Progenitor cell of endocrine pancreas (in vitro differentiated cells): ENCODE data around the gene ERBB4. TPM values are rescaled to one million over a fixed set of nuclear protein-coding genes. Genes with fewer than 3 reads are reported as not detected.

Experiments used
- DNase-seq: peaks from one replicate; pipeline ENCODE4 v3.0.0; 2021; ENCODE audit warnings: low spot score; ENCODE audit not compliant: unreplicated experiment
- H3K27ac Mint-ChIP-seq: 2 replicates; pipeline ENCODE4 v1.8.0; 2021; ENCODE audit warnings: mild to moderate bottlenecking, moderate library complexity, mixed read lengths
- H3K27me3 Mint-ChIP-seq: 2 replicates; pipeline ENCODE4 v1.8.0; 2021; ENCODE audit warnings: mixed read lengths
- H3K36me3 Mint-ChIP-seq: 2 replicates; pipeline ENCODE4 v1.8.0; 2022; ENCODE audit warnings: mixed read lengths; ENCODE audit not compliant: insufficient read depth
- H3K4me1 Mint-ChIP-seq: 2 replicates; pipeline ENCODE4 v1.8.0; 2021; ENCODE audit warnings: low read depth, mixed read lengths
- H3K4me3 Mint-ChIP-seq: 2 replicates; pipeline ENCODE4 v1.8.0; 2021; ENCODE audit warnings: low read depth, mild to moderate bottlenecking, moderate library complexity, mixed read lengths
- H3K9me3 Mint-ChIP-seq: 2 replicates; pipeline ENCODE4 v1.8.0; 2021; ENCODE audit warnings: low read depth, mixed read lengths
- total RNA-seq: library from RNA; stranded (reverse); gene quantifications from 2 replicates; pipeline ENCODE4 v1.2.1, GENCODE V29; 2021
- TF ChIP-seq, protein P1 (sequence below): fragments of 200-600 bp; sonication (generic); IDR thresholded peaks from one replicate; pipeline ENCODE4 v1.5.0; 2021; ENCODE audit warnings: antibody characterized with exemption, mild to moderate bottlenecking; ENCODE audit not compliant: unreplicated experiment

Gene ERBB4
- total RNA-seq, 1 donor from 2014 or later: 43.8 TPM

DNA sequence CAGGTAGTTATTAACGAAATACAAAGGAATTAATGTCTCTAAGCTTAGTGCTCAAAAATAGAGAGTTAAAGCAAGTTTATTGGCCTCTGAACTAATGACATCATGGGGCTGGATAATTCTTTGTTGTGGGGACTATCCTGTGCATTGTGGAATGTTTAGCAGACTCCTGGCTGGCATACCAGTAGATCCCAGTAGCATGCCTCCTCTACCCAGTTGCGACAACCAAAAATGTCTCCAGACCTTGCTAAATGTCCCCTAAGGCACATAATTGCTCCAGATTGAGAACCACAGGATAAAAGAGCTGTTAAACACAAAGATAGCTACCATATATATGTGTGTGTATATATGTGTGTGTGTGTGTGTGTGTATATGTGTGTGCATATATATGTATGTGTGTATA is 194.5 kb downstream of the ERBB4 start:
- TF ChIP-seq, protein P1, sequence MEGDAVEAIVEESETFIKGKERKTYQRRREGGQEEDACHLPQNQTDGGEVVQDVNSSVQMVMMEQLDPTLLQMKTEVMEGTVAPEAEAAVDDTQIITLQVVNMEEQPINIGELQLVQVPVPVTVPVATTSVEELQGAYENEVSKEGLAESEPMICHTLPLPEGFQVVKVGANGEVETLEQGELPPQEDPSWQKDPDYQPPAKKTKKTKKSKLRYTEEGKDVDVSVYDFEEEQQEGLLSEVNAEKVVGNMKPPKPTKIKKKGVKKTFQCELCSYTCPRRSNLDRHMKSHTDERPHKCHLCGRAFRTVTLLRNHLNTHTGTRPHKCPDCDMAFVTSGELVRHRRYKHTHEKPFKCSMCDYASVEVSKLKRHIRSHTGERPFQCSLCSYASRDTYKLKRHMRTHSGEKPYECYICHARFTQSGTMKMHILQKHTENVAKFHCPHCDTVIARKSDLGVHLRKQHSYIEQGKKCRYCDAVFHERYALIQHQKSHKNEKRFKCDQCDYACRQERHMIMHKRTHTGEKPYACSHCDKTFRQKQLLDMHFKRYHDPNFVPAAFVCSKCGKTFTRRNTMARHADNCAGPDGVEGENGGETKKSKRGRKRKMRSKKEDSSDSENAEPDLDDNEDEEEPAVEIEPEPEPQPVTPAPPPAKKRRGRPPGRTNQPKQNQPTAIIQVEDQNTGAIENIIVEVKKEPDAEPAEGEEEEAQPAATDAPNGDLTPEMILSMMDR: no peak
- Mint-ChIP-seq H3K27ac (no peak overlapping the region), H3K9me3 (peaks cover 8% of the 10 kb centered on the region), H3K36me3 (peaks cover 9% of the 10 kb centered on the region), H3K4me3 (no peak overlapping the region), H3K27me3 (no peaks in the 10 kb centered on the region), H3K4me1 (peaks cover 3% of the 10 kb centered on the region)
- DNase-seq: no peak

DNA sequence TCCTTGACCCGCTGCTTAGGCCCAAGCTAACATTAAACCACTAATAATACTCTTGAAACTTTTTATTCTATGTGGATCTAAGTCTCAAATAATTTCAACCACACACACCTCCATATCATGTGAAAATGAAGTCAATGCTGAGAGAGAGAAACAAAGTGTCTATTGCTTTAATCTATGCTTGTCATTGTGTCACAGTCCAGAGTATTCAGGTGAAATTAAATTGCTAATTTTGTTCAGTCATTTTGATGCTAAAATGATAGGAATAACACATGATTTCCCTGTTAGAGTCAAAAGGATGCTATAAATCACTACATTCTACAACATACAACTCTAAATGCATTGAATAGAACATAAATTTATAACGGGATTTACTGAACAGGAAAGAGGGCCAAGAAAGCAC is 195.4 kb downstream of the ERBB4 start:
- no peak for DNase-seq
- H3K9me3 Mint-ChIP-seq: peaks cover 8% of the 10 kb centered on the region
- peaks cover 9% of the 10 kb centered on the region for H3K36me3 Mint-ChIP-seq
- H3K27me3 Mint-ChIP-seq: no peaks in the 10 kb centered on the region
- TF ChIP-seq, protein P1: no peak
- no peak overlapping the region for H3K27ac Mint-ChIP-seq
- H3K4me1 Mint-ChIP-seq: peaks cover 3% of the 10 kb centered on the region
- H3K4me3 Mint-ChIP-seq: no peak overlapping the region

DNA sequence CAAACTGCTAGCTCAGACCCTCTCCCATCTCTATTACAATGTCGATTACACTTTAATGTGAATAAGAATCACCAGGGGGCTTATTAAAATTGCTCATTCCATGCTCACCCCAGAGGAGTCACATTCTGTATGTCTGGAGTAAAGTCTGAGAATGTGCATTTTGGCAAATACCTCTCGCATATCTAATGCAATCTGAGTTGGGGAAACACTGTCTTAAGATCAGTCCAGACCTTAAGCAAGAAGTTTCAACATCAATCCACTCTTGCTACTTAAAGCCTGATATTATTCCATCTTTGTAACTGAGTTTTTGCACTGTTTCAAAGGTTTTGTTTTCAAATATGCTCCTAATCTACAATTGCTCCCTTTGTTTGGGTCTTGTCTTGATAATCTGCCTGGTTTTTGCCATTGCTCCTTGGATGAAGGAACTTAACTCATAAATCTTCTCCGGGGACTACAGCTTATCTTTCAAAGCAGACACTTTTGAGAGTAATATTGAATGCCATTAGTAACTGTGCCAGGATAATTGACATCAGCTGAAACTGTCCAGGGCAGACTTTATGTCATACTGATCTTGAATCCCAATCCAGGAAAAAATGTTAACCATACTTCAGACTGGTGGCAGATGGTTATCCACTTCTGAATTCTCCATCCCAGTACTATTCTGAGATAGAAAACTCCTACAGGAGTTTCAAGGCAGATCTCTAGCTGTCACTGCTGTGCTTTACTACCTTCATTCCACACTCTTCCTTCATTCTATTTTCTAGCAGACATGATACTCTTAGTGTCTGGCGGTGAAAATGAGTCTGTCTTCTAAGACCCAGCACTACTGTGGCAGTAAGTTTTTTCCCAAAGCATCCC is 200.9 kb downstream of the ERBB4 start:
- H3K27ac Mint-ChIP-seq: no peak overlapping the region
- TF ChIP-seq, protein P1: no peak
- no peak overlapping the region for H3K4me3 Mint-ChIP-seq
- DNase-seq: no peak
- no peaks in the 10 kb centered on the region for H3K4me1 Mint-ChIP-seq
- H3K36me3 Mint-ChIP-seq: peaks cover 5% of the 10 kb centered on the region
- peaks cover 1% of the 10 kb centered on the region for H3K9me3 Mint-ChIP-seq
- no peaks in the 10 kb centered on the region for H3K27me3 Mint-ChIP-seq

DNA sequence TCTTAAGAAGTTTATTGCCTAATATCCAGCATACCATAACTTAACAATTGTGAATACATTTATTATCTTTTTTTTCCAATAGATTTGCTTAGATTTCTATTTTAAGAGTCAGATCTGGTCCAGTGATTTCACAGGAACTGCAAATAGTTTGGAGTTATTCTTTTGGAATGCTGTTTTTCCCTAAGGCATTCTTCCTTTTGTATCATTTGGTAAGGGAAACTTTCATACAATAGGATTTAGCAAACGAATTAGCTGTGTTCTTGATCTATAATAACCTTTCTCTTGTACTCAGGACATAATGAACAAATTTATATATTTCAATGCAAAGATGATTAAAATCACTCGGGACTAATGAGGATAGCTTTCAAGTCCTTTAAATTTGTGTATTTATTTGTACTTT is 201.6 kb downstream of the ERBB4 start:
- Mint-ChIP-seq H3K9me3 (peaks cover 3% of the 10 kb centered on the region), H3K27ac (no peak overlapping the region), H3K4me1 (no peaks in the 10 kb centered on the region), H3K27me3 (no peaks in the 10 kb centered on the region), H3K4me3 (no peak overlapping the region), H3K36me3 (peaks cover 2% of the 10 kb centered on the region)
- DNase-seq: no peak
- TF ChIP-seq, protein P1: no peak

DNA sequence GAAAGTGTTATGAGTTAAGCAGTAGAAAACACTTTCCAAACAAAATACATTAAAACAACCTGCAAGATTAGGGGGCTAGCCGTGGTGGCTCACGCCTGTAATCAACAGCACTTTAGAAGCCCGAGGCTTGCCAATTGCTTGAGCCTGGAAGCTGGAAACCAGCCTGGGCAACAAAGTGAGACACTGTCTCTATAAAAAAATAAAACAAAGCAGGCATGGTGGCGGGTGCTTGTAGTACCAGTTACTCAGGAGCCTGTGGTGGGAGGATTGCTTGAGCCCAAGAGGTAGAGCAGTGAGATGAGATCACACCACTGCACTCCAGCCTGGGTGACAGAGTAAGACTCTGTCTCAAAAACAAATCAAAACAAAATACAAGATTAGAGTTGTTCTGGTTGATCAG is 208.3 kb downstream of the ERBB4 start:
- DNase-seq: no peak
- H3K36me3 Mint-ChIP-seq: peaks cover 2% of the 10 kb centered on the region
- H3K27me3 Mint-ChIP-seq: no peaks in the 10 kb centered on the region
- H3K4me1 Mint-ChIP-seq: peaks cover 10% of the 10 kb centered on the region
- H3K4me3 Mint-ChIP-seq: no peak overlapping the region
- H3K27ac Mint-ChIP-seq: no peak overlapping the region
- H3K9me3 Mint-ChIP-seq: peaks cover 4% of the 10 kb centered on the region
- TF ChIP-seq, protein P1: no peak
